A673 (cell line): Measurements from ENCODE around the gene ENOX1. TPM values are rescaled to one million over a fixed set of nuclear protein-coding genes. Genes with fewer than 3 reads are reported as not detected.

Experiments
- BruUV-seq: library from RNA; stranded (reverse); fragments of 400-500 nt; replicated peaks from 2 replicates; lab custom pipeline; 2021; lab: Mats Ljungman, UMichigan
- CTCF ChIA-PET: fragments of 300-600 bp; sonication (Branson Sonifier 250); formaldehyde crosslinking; loops from one replicate; lab custom pipeline; 2022; ENCODE audit warnings: antibody characterized with exemption; lab: Charles Lee
- POLR2A ChIA-PET: fragments of 300-600 bp; sonication (Branson Sonifier 250); formaldehyde crosslinking; loops from one replicate; lab custom pipeline; 2022; ENCODE audit warnings: antibody characterized with exemption; ENCODE audit not compliant: low non-redundant PET; lab: Charles Lee
- DNase-seq: peaks from one replicate; pipeline ENCODE4 v3.0.0-alpha.2; 2015; ENCODE audit warnings: low spot score
- H3K27ac ChIP-seq: fragments of 200-600 bp; sonication (generic); 2 replicates; pipeline ENCODE4 v1.5.1; 2016; ENCODE audit warnings: mixed run types, low read depth, mild to moderate bottlenecking, mixed read lengths, antibody characterized with exemption, low read length; ENCODE audit not compliant: poor library complexity, severe bottlenecking
- H3K27me3 ChIP-seq: fragments of 200-600 bp; sonication (generic); replicated peaks from 2 replicates; pipeline ENCODE4 v1.6.1; 2017; ENCODE audit warnings: mixed run types, low read depth, mild to moderate bottlenecking, mixed read lengths, antibody characterized with exemption, low read length; ENCODE audit not compliant: insufficient read depth, poor library complexity
- H3K36me3 ChIP-seq: fragments of 200-600 bp; sonication (generic); 2 replicates; pipeline ENCODE4 v1.6.1; 2016; ENCODE audit warnings: mixed run types, mild to moderate bottlenecking, mixed read lengths, antibody characterized with exemption, low read length; ENCODE audit not compliant: insufficient read depth, poor library complexity, severe bottlenecking
- H3K4me1 ChIP-seq: fragments of 200-600 bp; sonication (generic); 2 replicates; pipeline ENCODE4 v1.6.1; 2017; ENCODE audit warnings: mixed run types, mild to moderate bottlenecking, mixed read lengths, antibody characterized with exemption, low read length; ENCODE audit not compliant: insufficient read depth, poor library complexity, severe bottlenecking
- H3K4me3 ChIP-seq: fragments of 200-600 bp; sonication (generic); 2 replicates; pipeline ENCODE4 v1.5.1; 2016; ENCODE audit warnings: low read depth, mixed run types, mild to moderate bottlenecking, mixed read lengths, low read length; ENCODE audit not compliant: poor library complexity, severe bottlenecking
- H3K9me3 ChIP-seq: fragments of 200-600 bp; sonication (generic); 2 replicates; pipeline ENCODE4 v1.6.1; 2016; ENCODE audit warnings: mixed run types, low read depth, mild to moderate bottlenecking, mixed read lengths, antibody characterized with exemption, low read length; ENCODE audit not compliant: poor library complexity, severe bottlenecking
- EZH2 ChIP-seq: fragments of 200-600 bp; sonication (generic); IDR thresholded peaks from 2 replicates; pipeline ENCODE4 v1.6.1; 2017; ENCODE audit warnings: borderline replicate concordance, low read depth, mild to moderate bottlenecking, mixed read lengths, antibody characterized with exemption, low read length; ENCODE audit not compliant: poor library complexity, severe bottlenecking
- intact Hi-C: fragments of 100-400 bp; cut with micrococcal nuclease; formaldehyde crosslinking; loops from one replicate; pipeline ENCODE4 v1.10.0; 2022; ENCODE audit not compliant: unreplicated experiment
- total RNA-seq: library from RNA; stranded (reverse); gene quantifications from 2 replicates; pipeline ENCODE4 v1.2.3, GENCODE V29; 2021
- TF ChIP-seq, protein P1 (sequence below): fragments of 300-800, 200-600 bp; sonication (generic); conservative IDR thresholded peaks from 2 replicates; pipeline ENCODE4 v1.5.1; 2017; ENCODE audit warnings: low read depth, mild to moderate bottlenecking, antibody characterized with exemption, low read length, moderate library complexity, mixed read lengths

Gene ENOX1
- total RNA-seq, 1 experiment from 2014 or later, result 4.4 TPM

- TF ChIP-seq, protein P1, sequence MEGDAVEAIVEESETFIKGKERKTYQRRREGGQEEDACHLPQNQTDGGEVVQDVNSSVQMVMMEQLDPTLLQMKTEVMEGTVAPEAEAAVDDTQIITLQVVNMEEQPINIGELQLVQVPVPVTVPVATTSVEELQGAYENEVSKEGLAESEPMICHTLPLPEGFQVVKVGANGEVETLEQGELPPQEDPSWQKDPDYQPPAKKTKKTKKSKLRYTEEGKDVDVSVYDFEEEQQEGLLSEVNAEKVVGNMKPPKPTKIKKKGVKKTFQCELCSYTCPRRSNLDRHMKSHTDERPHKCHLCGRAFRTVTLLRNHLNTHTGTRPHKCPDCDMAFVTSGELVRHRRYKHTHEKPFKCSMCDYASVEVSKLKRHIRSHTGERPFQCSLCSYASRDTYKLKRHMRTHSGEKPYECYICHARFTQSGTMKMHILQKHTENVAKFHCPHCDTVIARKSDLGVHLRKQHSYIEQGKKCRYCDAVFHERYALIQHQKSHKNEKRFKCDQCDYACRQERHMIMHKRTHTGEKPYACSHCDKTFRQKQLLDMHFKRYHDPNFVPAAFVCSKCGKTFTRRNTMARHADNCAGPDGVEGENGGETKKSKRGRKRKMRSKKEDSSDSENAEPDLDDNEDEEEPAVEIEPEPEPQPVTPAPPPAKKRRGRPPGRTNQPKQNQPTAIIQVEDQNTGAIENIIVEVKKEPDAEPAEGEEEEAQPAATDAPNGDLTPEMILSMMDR, result no peak
- TF ChIP-seq EZH2, result no peak
- BruUV-seq, result no TSS peak
- POLR2A ChIA-PET, result interaction anchor here (0.7 kb wide), 1 partner anchor 169 kb away, joined by 3 read pairs; no protein-coding TSS in a partner anchor
- Histone ChIP-seq H3K27ac (no peak overlapping the region), H3K4me1 (no peaks in the 10 kb centered on the region), H3K27me3 (no peaks in the 10 kb centered on the region), H3K36me3 (no peaks in the 10 kb centered on the region), H3K4me3 (no peak overlapping the region), H3K9me3 (no peaks in the 10 kb centered on the region)
- intact Hi-C loops, result no loop called here
- CTCF ChIA-PET, result no interaction called here
- DNase-seq, result no peak
Measured at GRCh38 chr13:43223216-43223615, 563.6 kb downstream of the ENOX1 start.

GRCh38 chr13:43222086-43222485, 564.7 kb downstream of the ENOX1 start:
- H3K4me1 ChIP-seq, result no peaks in the 10 kb centered on the region
- no peak overlapping the region for H3K27ac ChIP-seq
- H3K27me3 ChIP-seq, result no peaks in the 10 kb centered on the region
- intact Hi-C loops, result no loop called here
- ChIA-PET POLR2A (no interaction called here), CTCF (no interaction called here)
- no peaks in the 10 kb centered on the region for H3K36me3 ChIP-seq
- no peak for DNase-seq
- TF ChIP-seq EZH2, result no peak
- TF ChIP-seq, protein P1, result no peak
- no TSS peak for BruUV-seq
- H3K9me3 ChIP-seq, result no peaks in the 10 kb centered on the region
- H3K4me3 ChIP-seq, result no peak overlapping the region

GRCh38 chr13:43221611-43222010, 565.2 kb downstream of the ENOX1 start:
- no peaks in the 10 kb centered on the region for H3K36me3 ChIP-seq
- no peak overlapping the region for H3K4me3 ChIP-seq
- no TSS peak for BruUV-seq
- POLR2A ChIA-PET, result no interaction called here
- no peak for DNase-seq
- intact Hi-C loops, result no loop called here
- no peaks in the 10 kb centered on the region for H3K9me3 ChIP-seq
- TF ChIP-seq, protein P1, result no peak
- TF ChIP-seq EZH2, result no peak
- no peaks in the 10 kb centered on the region for H3K27me3 ChIP-seq
- H3K4me1 ChIP-seq, result no peaks in the 10 kb centered on the region
- CTCF ChIA-PET, result no interaction called here
- no peak overlapping the region for H3K27ac ChIP-seq
